Activated naive CD8-positive, alpha-beta T cell treated with anti-CD3 and anti-CD28 coated beads, Interleukin-2, amount 10 ng/mL, durations not matched to agents 7 days and 5 days (primary cell): ENCODE measurements around the gene ITPK1. TPM values are rescaled to one million over a fixed set of nuclear protein-coding genes. Genes with fewer than 3 reads are reported as not detected.

Experiments used
- total RNA-seq, 2 experiments: library from RNA; stranded (reverse); gene quantifications; one replicate each; pipeline ENCODE4 v1.2.3, GENCODE V29; 2021

The ITPK1 gene
- total RNA-seq, 2 experiments from 2014 or later, result 89.5 to 94.1 TPM

Other genes with a start within 250 kb of the ITPK1 start
- not detected for gene CHGA, start 192.8 kb downstream of the ITPK1 start, total RNA-seq
- gene MOAP1, start 69.0 kb upstream of the ITPK1 start, total RNA-seq, result 10 to 100 TPM; 31.6 TPM
- gene LYSET, start 69.4 kb upstream of the ITPK1 start, total RNA-seq, result 10 to 100 TPM; 11.9 to 12.7 TPM
- gene GON7, start 91.1 kb upstream of the ITPK1 start, total RNA-seq, result 10 to 100 TPM; 17.3 to 17.7 TPM
- 10 to 100 TPM; 36.7 to 38.5 TPM for gene UBR7, start 91.3 kb upstream of the ITPK1 start, total RNA-seq
- 10 to 100 TPM; 22.3 to 24.8 TPM for gene BTBD7, start 217.1 kb upstream of the ITPK1 start, total RNA-seq
- gene COX8C, start 231.3 kb upstream of the ITPK1 start, total RNA-seq, result not detected